HepG2 (cell line): ENCODE measurements around the gene TNFRSF13B. TPM values are rescaled to one million over a fixed set of nuclear protein-coding genes. Genes with fewer than 3 reads are reported as not detected.

Experiments used
- ATAC-seq: fragments of 200-7000 bp; cut with Tn5 transposase; 3 replicates; pipeline ENCODE4 v1.9.1; 2020; ENCODE audit warnings: mild to moderate bottlenecking, moderate library complexity
- BruUV-seq: library from RNA; stranded (reverse); fragments of 400-500 nt; replicated peaks from 2 replicates; lab custom pipeline; 2021; lab: Mats Ljungman, UMichigan
- CTCF ChIA-PET: fragments of 300-600 bp; formaldehyde crosslinking; extraction: SDS; loops from one replicate; lab custom pipeline; 2021; ENCODE audit warnings: low total read pairs, inconsistent platforms, low intra/inter-chr PET ratio; lab: Yijun Ruan, JAX
- POLR2A ChIA-PET: fragments of 350-600 bp; sonication (Branson Sonifier 250); formaldehyde crosslinking; loops from one replicate; lab custom pipeline; 2020; ENCODE audit warnings: antibody characterized with exemption, inconsistent platforms; lab: Yijun Ruan, JAX
- DNase-seq: peaks from one replicate; pipeline ENCODE4 v3.0.0-alpha.2; 2015; ENCODE audit warnings: low spot score
- FAIRE-seq: peaks from 3 replicates; lab custom pipeline; 2011; peaks lifted over from hg19 to GRCh38; lab: Jason Lieb, UNC
- H2AFZ ChIP-seq: one replicate; pipeline ENCODE4 v1.6.1; 2011; ENCODE audit warnings: low read length, inconsistent platforms
- H3K27ac ChIP-seq: fragments of 300-600 bp; 3 replicates; pipeline ENCODE4 v1.8.0; 2011; ENCODE audit warnings: mixed run types, mild to moderate bottlenecking, mixed read lengths, low read length, inconsistent platforms; ENCODE audit not compliant: insufficient read depth; ENCODE audit errors: extremely low read length
- H3K27me3 ChIP-seq, 2 experiments: fragments of 200-600 bp in 1 of 2; 2 replicates in 1 of 2; 3 replicates in 1 of 2; pipeline versions ENCODE4 v1.6.0 to v1.8.0; 2011; ENCODE audit warnings: low read length in 2 of 2, mild to moderate bottlenecking in 2 of 2, moderate library complexity in 2 of 2, inconsistent platforms in 1 of 2; ENCODE audit not compliant: insufficient read depth in 2 of 2, control insufficient read depth in 1 of 2
- H3K36me3 ChIP-seq, 2 experiments: fragments of 200-600 bp in 1 of 2; replicated peaks in 1 of 2; 2 replicates in 1 of 2; 3 replicates in 1 of 2; pipeline versions ENCODE4 v1.5.1 to v1.8.0; 2011; ENCODE audit warnings: low read length in 2 of 2, inconsistent platforms in 1 of 2; ENCODE audit not compliant: insufficient read depth in 2 of 2, control insufficient read depth in 1 of 2
- H3K4me1 ChIP-seq: 2 replicates; pipeline ENCODE4 v1.5.1; 2012; ENCODE audit warnings: low read length, inconsistent platforms; ENCODE audit not compliant: insufficient read depth
- H3K4me2 ChIP-seq: 2 replicates; pipeline ENCODE4 v1.6.0; 2011; ENCODE audit warnings: low read depth, low read length, inconsistent platforms
- H3K4me3 ChIP-seq, 3 experiments: fragments of 200-600 bp in 1 of 3; sonication (generic), shearing (Covaris generic) in 1 of 3; replicated peaks in 1 of 3; 2 replicates each; pipeline ENCODE4 v1.5.1; 2011 to 2016; ENCODE audit warnings: low read length in 3 of 3, inconsistent platforms in 2 of 3, low read depth in 2 of 3, mild to moderate bottlenecking in 2 of 3, control low read depth in 1 of 3, mixed read lengths in 1 of 3; ENCODE audit not compliant: insufficient read depth in 1 of 3
- H3K79me2 ChIP-seq: one replicate; pipeline ENCODE4 v1.6.1; 2011; ENCODE audit warnings: low read length, inconsistent platforms; ENCODE audit not compliant: insufficient read depth
- H3K9ac ChIP-seq: 2 replicates; pipeline ENCODE4 v1.6.0; 2011; ENCODE audit warnings: mild to moderate bottlenecking, low read depth, low read length, inconsistent platforms; ENCODE audit not compliant: insufficient read depth
- H3K9me3 ChIP-seq: 2 replicates; pipeline ENCODE4 v1.5.1; 2012; ENCODE audit warnings: mild to moderate bottlenecking, low read length
- H4K20me1 ChIP-seq: 2 replicates; pipeline ENCODE4 v1.6.0; 2011; ENCODE audit warnings: inconsistent platforms, mild to moderate bottlenecking, low read length, moderate library complexity; ENCODE audit not compliant: insufficient read depth
- EHMT2 ChIP-seq: fragments of 200-600 bp; sonication (generic); IDR thresholded peaks from 2 replicates; pipeline ENCODE4 v1.7.0; 2017; ENCODE audit warnings: antibody characterized with exemption, low read depth, low read length, borderline replicate concordance
- GMEB2 ChIP-seq: IDR thresholded peaks from 2 replicates; pipeline ENCODE4 v1.6.1; 2016; ENCODE audit warnings: missing biosample characterization, missing genetic modification reagents, low read depth
- HOXA7 ChIP-seq: sonication (generic); formaldehyde crosslinking; IDR thresholded peaks from 2 replicates; pipeline ENCODE4 v1.8.1; 2022; ENCODE audit warnings: mild to moderate bottlenecking, missing genetic modification reagents, moderate library complexity
- MYC ChIP-seq: sonication (generic); formaldehyde crosslinking; IDR thresholded peaks from 2 replicates; pipeline ENCODE4 v1.9.0; 2021; ENCODE audit warnings: missing genetic modification reagents, borderline replicate concordance
- NFYB ChIP-seq: sonication (generic); formaldehyde crosslinking; IDR thresholded peaks from 2 replicates; pipeline ENCODE4 v1.4.0; 2020; ENCODE audit warnings: missing genetic modification reagents
- PAWR ChIP-seq: sonication (generic); formaldehyde crosslinking; IDR thresholded peaks from 2 replicates; pipeline ENCODE4 v1.4.0; 2020; ENCODE audit warnings: missing genetic modification reagents, mild to moderate bottlenecking, borderline replicate concordance
- POLR2G ChIP-seq: fragments of 200-400 bp; formaldehyde crosslinking; IDR thresholded peaks from 2 replicates; pipeline ENCODE4 v1.6.1; 2018; ENCODE audit warnings: mild to moderate bottlenecking, low read depth, low read length, moderate library complexity
- STAG1 ChIP-seq: sonication (generic); formaldehyde crosslinking; IDR thresholded peaks from 2 replicates; pipeline ENCODE4 v1.4.0; 2020; ENCODE audit warnings: missing genetic modification reagents
- TBL1XR1 ChIP-seq: fragments of 150-350 bp; IDR thresholded peaks from 2 replicates; pipeline ENCODE4 v1.6.1; 2014; ENCODE audit warnings: borderline replicate concordance, low read length; ENCODE audit not compliant: partially characterized antibody
- ZBTB7B ChIP-seq: sonication (generic); formaldehyde crosslinking; IDR thresholded peaks from 2 replicates; pipeline ENCODE4 v1.4.0; 2020; ENCODE audit warnings: missing genetic modification reagents
- ZNF230 ChIP-seq: sonication (generic); formaldehyde crosslinking; IDR thresholded peaks from 2 replicates; pipeline ENCODE4 v1.4.0; 2020; ENCODE audit warnings: mild to moderate bottlenecking, missing genetic modification reagents
- ZNF335 ChIP-seq: sonication (generic); formaldehyde crosslinking; IDR thresholded peaks from 2 replicates; pipeline ENCODE4 v1.4.0; 2020; ENCODE audit warnings: missing genetic modification reagents
- ZNF513 ChIP-seq: sonication (generic); formaldehyde crosslinking; conservative IDR thresholded peaks from 2 replicates; pipeline ENCODE4 v1.5.0; 2020; ENCODE audit warnings: missing genetic modification reagents
- WGBS: methylation state at CpG from one replicate; pipeline ENCODE4 v1.1.6; 2017; ENCODE audit warnings: low lambda C conversion rate; 5-methylcytosine and 5-hydroxymethylcytosine counted together
- in situ Hi-C: cut with HindIII; loops from 2 replicates; pipeline ENCODE4 v1.10.0; 2017; ENCODE audit warnings: low pct_unique_long_range_greater_than_20kb; ENCODE audit not compliant: extremely low pct_ligation_motif_present
- intact Hi-C: fragments of 100-400 bp; cut with micrococcal nuclease; formaldehyde crosslinking; loops from one replicate; pipeline ENCODE4 v1.10.0; 2022; ENCODE audit not compliant: unreplicated experiment
- polyA plus RNA-seq, 8 experiments: library from polyadenylated mRNA; depleted of rRNA in 3 of 8; stranded (reverse) in 7 of 8; unstranded in 1 of 8; fragments of >200 nt; fragmentation: Illumina TruSeq in 4 of 8; extraction: Trizol in 4 of 8; gene quantifications; 2 replicates each; pipeline versions ENCODE4 v1.2.1 to v1.2.3, GENCODE V29; 2011 to 2016; ENCODE audit warnings: low read depth in 4 of 8, missing spikeins in 1 of 8, mixed read lengths in 1 of 8; ENCODE audit not compliant: insufficient read depth in 1 of 8
- total RNA-seq, 5 experiments: library from RNA; depleted of rRNA; stranded (reverse); fragments of >200 nt; fragmentation: Illumina TruSeq; extraction: Trizol; gene quantifications; 2 replicates each; pipeline ENCODE4 v1.2.3, GENCODE V29; 2016; ENCODE audit warnings: low read depth in 1 of 5

TNFRSF13B gene
- total and polyA plus RNA-seq, 2 of the 13 experiments (the other 11 are each of a cell fraction or from before 2014, with no cell fraction given) = not detected

- no peak for FAIRE-seq
- intact Hi-C loops = no loop called here
- TF ChIP-seq PAWR (CRISPR knock-in tag) (no peak), GMEB2 (CRISPR knock-in tag) (no peak), POLR2G (no peak), NFYB (no peak), STAG1 (CRISPR knock-in tag) (no peak), ZNF230 (CRISPR knock-in tag) (no peak), ZNF335 (CRISPR knock-in tag) (no peak), EHMT2 (no peak), ZNF513 (CRISPR knock-in tag) (no peak), HOXA7 (CRISPR knock-in tag) (no peak), ZBTB7B (no peak), TBL1XR1 (no peak), MYC (no peak)
- BruUV-seq = no TSS peak
- no peak for DNase-seq
- in situ Hi-C loops = no loop called here
- no peaks in the 10 kb centered on the region for H3K4me1 ChIP-seq
- no peaks in the 10 kb centered on the region for H4K20me1 ChIP-seq
- CTCF ChIA-PET = no interaction called here
- 15% methylated on average over 17 of the region's 17 CpGs for WGBS
- H3K27ac ChIP-seq = no peak overlapping the region
- H3K36me3 ChIP-seq = no peaks in the 10 kb centered on the region
- no peak overlapping the region for H3K9ac ChIP-seq
- ATAC-seq = no peak
- H3K9me3 ChIP-seq = no peaks in the 10 kb centered on the region
- H3K27me3 ChIP-seq = peaks cover 5 to 42% of the 10 kb centered on the region in 2 experiments; a peak in 4 of 5 replicates
- H3K79me2 ChIP-seq = no peaks in the 10 kb centered on the region
- POLR2A ChIA-PET = no interaction called here
- no peak overlapping the region for H3K4me2 ChIP-seq
- no peak overlapping the region for H2AFZ ChIP-seq
- no peak overlapping the region for H3K4me3 ChIP-seq
These were observed 59.6 kb downstream of the TNFRSF13B start for GRCh38 chr17:16912021-16912962.
